ENCODE data around the gene MCC.

The MCC gene

GRCh38 chr5:113102121-113102531, 386.1 kb downstream of the MCC start:
- TF ChIP-seq CTCF (IDR thresholded peaks at IDR 0.05; ENCODE audit: borderline replicate concordance, control extremely low read depth, extremely low read depth, insufficient read depth, missing control alignments): no peak
- in situ Hi-C loops (cut with MboI; ENCODE audit: low sequenced_read_pairs, unreplicated experiment): no loop called here
- no peak for DNase-seq (ENCODE audit: low spot score)

GRCh38 chr5:113100981-113101380, 387.3 kb downstream of the MCC start:
- TF ChIP-seq CTCF (IDR thresholded peaks at IDR 0.05; ENCODE audit: borderline replicate concordance, control extremely low read depth, extremely low read depth, insufficient read depth, missing control alignments): no peak
- in situ Hi-C loops (cut with MboI; ENCODE audit: low sequenced_read_pairs, unreplicated experiment): no loop called here

GRCh38 chr5:113099822-113100221, 388.4 kb downstream of the MCC start:
- no peak for TF ChIP-seq CTCF (IDR thresholded peaks at IDR 0.05; ENCODE audit: borderline replicate concordance, control extremely low read depth, extremely low read depth, insufficient read depth, missing control alignments)
- in situ Hi-C loops (cut with MboI; ENCODE audit: low sequenced_read_pairs, unreplicated experiment): no loop called here
- DNase-seq (ENCODE audit: low spot score): no peak

More at GRCh38 chr5:113100981-113101380, 387.3 kb downstream of the MCC start:
- DNase-seq (ENCODE audit: low spot score): no peak

- in situ Hi-C loops (cut with MboI; ENCODE audit: low sequenced_read_pairs, unreplicated experiment): no loop called here
These were observed 389.9 kb downstream of the MCC start for GRCh38 chr5:113098378-113098777.

GRCh38 chr5:113095831-113096230, 392.4 kb downstream of the MCC start:
- in situ Hi-C loops (cut with MboI; ENCODE audit: low sequenced_read_pairs, unreplicated experiment): no loop called here
- TF ChIP-seq CTCF (IDR thresholded peaks at IDR 0.05; ENCODE audit: borderline replicate concordance, control extremely low read depth, extremely low read depth, insufficient read depth, missing control alignments): no peak

More at GRCh38 chr5:113098378-113098777, 389.9 kb downstream of the MCC start:
- TF ChIP-seq CTCF (IDR thresholded peaks at IDR 0.05; ENCODE audit: borderline replicate concordance, control extremely low read depth, extremely low read depth, insufficient read depth, missing control alignments): no peak
- no peak for DNase-seq (ENCODE audit: low spot score)

GRCh38 chr5:113093558-113093957, 394.7 kb downstream of the MCC start:
- DNase-seq (ENCODE audit: low spot score): no peak
- in situ Hi-C loops (cut with MboI; ENCODE audit: low sequenced_read_pairs, unreplicated experiment): no loop called here

More at GRCh38 chr5:113095831-113096230, 392.4 kb downstream of the MCC start:
- no peak for DNase-seq (ENCODE audit: low spot score)

More at GRCh38 chr5:113093558-113093957, 394.7 kb downstream of the MCC start:
- no peak for TF ChIP-seq CTCF (IDR thresholded peaks at IDR 0.05; ENCODE audit: borderline replicate concordance, control extremely low read depth, extremely low read depth, insufficient read depth, missing control alignments)

Data from GM13976 (cell line).